GM12891 (cell line): ENCODE data around the gene BRPF1.

ENCODE experiments used
- POLR2A ChIP-seq: IDR thresholded peaks from 2 replicates; pipeline ENCODE4 v1.6.1; 2011; ENCODE audit warnings: low read depth, low read length, control low read depth
- POLR2AphosphoS5 ChIP-seq: IDR thresholded peaks from 2 replicates; pipeline ENCODE4 v1.6.1; 2011; ENCODE audit warnings: low read depth, low read length, control low read depth
- POU2F2 ChIP-seq: IDR thresholded peaks from 2 replicates; pipeline ENCODE4 v1.6.1; 2011; ENCODE audit warnings: low read depth, mild to moderate bottlenecking, control low read depth, low read length, moderate library complexity

GRCh38 chr3:9710174-9710739 lies 21.3 kb upstream of the BRPF1 start:
- TF ChIP-seq POLR2A, result no peak
- TF ChIP-seq POU2F2, result no peak
- no peak for TF ChIP-seq POLR2AphosphoS5
